DOHH2 (cell line): ENCODE results near the gene PLBD2.
A peak's percentile ranks its signal among the peaks of the same experiment; 100 is the strongest.

Source experiments
- H3F3A ChIP-seq: fragments of 200-600 bp; sonication (generic), shearing (Covaris generic); 2 replicates; pipeline ENCODE4 v1.6.0; 2016; ENCODE audit warnings: antibody characterized with exemption, mild to moderate bottlenecking; ENCODE audit not compliant: control insufficient read depth, insufficient read depth
- H3K27ac ChIP-seq: fragments of 200-600 bp; sonication (generic); 2 replicates; pipeline ENCODE4 v1.5.1; 2014; ENCODE audit warnings: low read depth, mild to moderate bottlenecking, low read length, moderate library complexity
- H3K27me3 ChIP-seq: fragments of 200-600 bp; sonication (generic); 2 replicates; pipeline ENCODE4 v1.6.1; 2014; ENCODE audit warnings: mild to moderate bottlenecking, low read length, mixed read lengths; ENCODE audit not compliant: control insufficient read depth
- H3K36me3 ChIP-seq: fragments of 200-600 bp; sonication (generic); 2 replicates; pipeline ENCODE4 v1.6.1; 2014; ENCODE audit warnings: mild to moderate bottlenecking, low read length, moderate library complexity, mixed read lengths; ENCODE audit not compliant: control insufficient read depth
- H3K4me1 ChIP-seq: fragments of 200-600 bp; sonication (generic); 2 replicates; pipeline ENCODE4 v1.6.1; 2014; ENCODE audit warnings: mild to moderate bottlenecking, low read length, mixed read lengths; ENCODE audit not compliant: control insufficient read depth
- H3K4me2 ChIP-seq: fragments of 200-600 bp; sonication (generic); 2 replicates; pipeline ENCODE4 v1.6.0; 2014; ENCODE audit warnings: mild to moderate bottlenecking, low read length, moderate library complexity
- H3K4me3 ChIP-seq: fragments of 200-600 bp; sonication (generic); 2 replicates; pipeline ENCODE4 v1.5.1; 2014; ENCODE audit warnings: mild to moderate bottlenecking, low read length, mixed read lengths
- H3K79me2 ChIP-seq: fragments of 200-600 bp; sonication (generic); 2 replicates; pipeline ENCODE4 v1.6.1; 2014; ENCODE audit warnings: mild to moderate bottlenecking, low read length, mixed read lengths; ENCODE audit not compliant: control insufficient read depth
- H3K9me2 ChIP-seq: fragments of 200-600 bp; sonication (generic); replicated peaks from 2 replicates; pipeline ENCODE4 v1.6.1; 2014; ENCODE audit warnings: mild to moderate bottlenecking, low read length, mixed read lengths; ENCODE audit not compliant: control insufficient read depth
- H3K9me3 ChIP-seq: fragments of 200-600 bp; sonication (generic); 2 replicates; pipeline ENCODE4 v1.6.1; 2014; ENCODE audit warnings: antibody characterized with exemption, low read length, mixed read lengths; ENCODE audit not compliant: control insufficient read depth, insufficient read depth
- H4K20me1 ChIP-seq: fragments of 200-600 bp; sonication (generic); 2 replicates; pipeline ENCODE4 v1.6.0; 2014; ENCODE audit warnings: low read depth, mild to moderate bottlenecking, antibody characterized with exemption, low read length, moderate library complexity; ENCODE audit not compliant: control insufficient read depth, insufficient read depth
- EZH2phosphoT487 ChIP-seq: fragments of 200-600 bp; sonication (generic); IDR thresholded peaks from 2 replicates; pipeline ENCODE4 v1.6.1; 2017; ENCODE audit warnings: borderline replicate concordance, mild to moderate bottlenecking, antibody characterized with exemption, low read length, moderate library complexity, mixed read lengths
- TF ChIP-seq, protein P1 (sequence below): fragments of 200-600 bp; sonication (generic); IDR thresholded peaks from one replicate; pipeline ENCODE4 v1.5.1; 2014; ENCODE audit warnings: antibody characterized with exemption, mild to moderate bottlenecking, low read depth, low read length; ENCODE audit not compliant: poor library complexity, severe bottlenecking

The PLBD2 gene

DNA sequence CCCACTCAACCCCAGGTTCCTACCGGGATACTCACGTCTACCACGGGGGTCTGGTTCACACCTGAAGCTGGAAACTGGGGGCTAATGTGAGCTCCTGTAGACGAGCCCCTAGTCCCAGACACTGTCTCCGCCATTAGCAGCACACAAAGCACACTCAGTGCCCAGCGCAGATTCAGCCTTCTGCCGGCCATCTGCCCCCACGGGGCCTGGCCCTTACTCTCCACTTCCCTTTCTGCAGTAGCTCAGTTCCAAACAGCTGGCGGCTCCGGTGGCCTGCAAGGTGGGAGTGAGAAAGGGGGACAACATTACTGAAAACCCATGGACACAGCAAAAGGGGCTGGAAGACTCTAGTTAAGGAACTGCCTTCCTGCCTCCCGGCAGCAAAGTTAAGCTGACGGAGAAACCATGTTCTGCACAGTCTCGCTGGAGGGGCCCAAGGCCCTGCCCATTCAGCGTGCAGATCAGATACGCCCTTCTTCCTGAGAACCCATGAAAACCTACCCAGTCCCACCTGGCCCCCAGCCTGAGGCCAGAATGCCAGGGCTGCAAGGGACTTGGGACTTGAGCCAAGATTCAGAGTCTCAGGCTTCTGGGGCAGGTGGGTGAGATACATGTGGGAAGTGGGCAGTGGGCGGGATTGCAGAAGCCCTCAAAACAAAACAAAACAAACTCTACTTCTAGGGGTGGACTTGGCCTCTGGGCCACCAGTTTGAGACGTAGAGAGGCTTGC is 25.5 kb upstream of the PLBD2 start:
- peak overlapping the region; percentile 66 for H3K4me2 ChIP-seq
- TF ChIP-seq, protein P1, sequence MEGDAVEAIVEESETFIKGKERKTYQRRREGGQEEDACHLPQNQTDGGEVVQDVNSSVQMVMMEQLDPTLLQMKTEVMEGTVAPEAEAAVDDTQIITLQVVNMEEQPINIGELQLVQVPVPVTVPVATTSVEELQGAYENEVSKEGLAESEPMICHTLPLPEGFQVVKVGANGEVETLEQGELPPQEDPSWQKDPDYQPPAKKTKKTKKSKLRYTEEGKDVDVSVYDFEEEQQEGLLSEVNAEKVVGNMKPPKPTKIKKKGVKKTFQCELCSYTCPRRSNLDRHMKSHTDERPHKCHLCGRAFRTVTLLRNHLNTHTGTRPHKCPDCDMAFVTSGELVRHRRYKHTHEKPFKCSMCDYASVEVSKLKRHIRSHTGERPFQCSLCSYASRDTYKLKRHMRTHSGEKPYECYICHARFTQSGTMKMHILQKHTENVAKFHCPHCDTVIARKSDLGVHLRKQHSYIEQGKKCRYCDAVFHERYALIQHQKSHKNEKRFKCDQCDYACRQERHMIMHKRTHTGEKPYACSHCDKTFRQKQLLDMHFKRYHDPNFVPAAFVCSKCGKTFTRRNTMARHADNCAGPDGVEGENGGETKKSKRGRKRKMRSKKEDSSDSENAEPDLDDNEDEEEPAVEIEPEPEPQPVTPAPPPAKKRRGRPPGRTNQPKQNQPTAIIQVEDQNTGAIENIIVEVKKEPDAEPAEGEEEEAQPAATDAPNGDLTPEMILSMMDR = no peak
- no peak for TF ChIP-seq EZH2phosphoT487
- no peaks in the 10 kb centered on the region; the same call in 1 of the 2 replicates for H3F3A ChIP-seq
- no peaks in the 10 kb centered on the region for H3K9me3 ChIP-seq
- H4K20me1 ChIP-seq = no peaks in the 10 kb centered on the region
- H3K4me1 ChIP-seq = peaks cover 23% of the 10 kb centered on the region
- H3K79me2 ChIP-seq = peaks cover 13% of the 10 kb centered on the region
- H3K36me3 ChIP-seq = peaks cover 24% of the 10 kb centered on the region
- no peak overlapping the region for H3K27ac ChIP-seq
- H3K4me3 ChIP-seq = peak overlapping the region; percentile 86; the same call in 1 of the 2 replicates
- H3K9me2 ChIP-seq = no peaks in the 10 kb centered on the region
- H3K27me3 ChIP-seq = peaks cover 7% of the 10 kb centered on the region; the same call in 1 of the 2 replicates

DNA sequence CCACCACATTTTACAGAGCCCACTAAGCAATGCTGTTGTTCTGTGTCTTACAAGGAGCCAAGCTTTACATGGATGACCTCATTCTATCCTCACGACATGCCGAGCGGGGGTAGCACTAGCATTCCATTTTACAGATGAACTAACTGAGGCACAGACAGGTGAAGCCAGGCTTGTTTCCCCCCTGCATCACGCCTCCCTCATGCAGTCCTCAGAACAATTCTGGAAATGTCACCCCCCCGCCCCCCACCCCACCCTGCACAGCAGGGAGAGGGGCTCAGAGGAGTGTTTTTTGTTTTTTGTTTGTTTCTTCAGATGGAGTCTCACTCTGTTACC is 25.0 kb upstream of the PLBD2 start:
- Histone ChIP-seq H3F3A (no peaks in the 10 kb centered on the region; the same call in 1 of the 2 replicates), H4K20me1 (no peaks in the 10 kb centered on the region), H3K79me2 (peaks cover 13% of the 10 kb centered on the region), H3K4me3 (peak overlapping the region; percentile 86; the same call in 1 of the 2 replicates), H3K4me2 (peak overlapping the region; percentile 66), H3K27me3 (peaks cover 7% of the 10 kb centered on the region; the same call in 1 of the 2 replicates), H3K36me3 (peaks cover 24% of the 10 kb centered on the region), H3K9me2 (no peaks in the 10 kb centered on the region), H3K27ac (no peak overlapping the region), H3K4me1 (peaks cover 23% of the 10 kb centered on the region), H3K9me3 (no peaks in the 10 kb centered on the region)
- TF ChIP-seq EZH2phosphoT487 = no peak
- TF ChIP-seq, protein P1 = no peak

DNA sequence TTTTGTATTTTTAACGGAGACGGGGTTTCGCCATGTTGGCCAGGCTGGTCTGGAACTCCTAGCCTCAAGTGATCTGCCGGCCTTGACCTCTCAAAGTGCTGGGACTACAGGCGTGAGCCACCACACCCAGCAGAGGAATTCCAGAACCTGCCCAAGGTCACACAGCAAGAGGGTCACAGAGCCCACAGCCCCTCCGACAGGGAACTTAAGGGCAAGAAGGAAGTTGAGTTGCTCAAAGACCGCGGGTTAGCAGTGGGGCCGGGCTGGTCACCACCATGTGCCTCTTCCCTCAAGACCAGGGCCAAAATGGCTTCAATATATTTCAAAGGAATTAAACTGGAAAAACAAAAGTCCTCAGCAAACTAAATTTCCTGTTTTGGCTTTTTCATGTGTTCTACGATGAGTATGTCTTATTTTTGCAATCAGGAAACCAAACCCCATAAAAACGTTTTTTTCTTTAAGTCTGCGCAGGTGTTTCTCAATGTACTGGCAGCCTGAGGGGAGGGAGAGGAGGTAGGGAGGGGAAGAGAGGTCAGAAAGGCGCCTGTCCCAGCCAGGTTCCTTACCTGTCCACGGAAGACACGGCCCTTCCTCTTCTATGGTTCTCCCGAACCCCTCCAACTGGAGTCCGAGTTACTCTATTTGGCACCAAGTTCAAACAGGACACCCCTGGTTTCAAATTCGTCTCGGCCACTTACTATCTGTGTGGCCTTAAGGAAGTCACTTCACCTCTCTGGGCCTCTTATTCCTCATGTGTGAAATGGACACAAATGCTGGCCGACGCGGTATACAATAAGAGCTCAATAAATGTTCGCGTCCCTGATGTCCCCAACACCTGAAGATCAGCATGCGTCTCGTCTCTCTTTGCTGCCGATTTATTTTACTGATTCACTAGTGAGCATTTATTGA is 24.3 kb upstream of the PLBD2 start:
- peak overlapping the region; percentile 86 for H3K4me3 ChIP-seq
- H3K9me2 ChIP-seq = no peaks in the 10 kb centered on the region
- H3K27me3 ChIP-seq = peaks cover 7% of the 10 kb centered on the region; the same call in 1 of the 2 replicates
- no peak for TF ChIP-seq EZH2phosphoT487
- TF ChIP-seq, protein P1 = no peak
- H3K4me1 ChIP-seq = peaks cover 23% of the 10 kb centered on the region
- H3K4me2 ChIP-seq = peak overlapping the region; percentile 66
- peaks cover 13% of the 10 kb centered on the region for H3K79me2 ChIP-seq
- H3K9me3 ChIP-seq = no peaks in the 10 kb centered on the region
- no peaks in the 10 kb centered on the region for H4K20me1 ChIP-seq
- H3K27ac ChIP-seq = 0 out of 2 replicates have a peak overlapping the region, but pooled peaks have one; percentile 7
- H3K36me3 ChIP-seq = peaks cover 24% of the 10 kb centered on the region
- H3F3A ChIP-seq = no peaks in the 10 kb centered on the region; the same call in 1 of the 2 replicates
